Sigmoid colon (tissue), 4 donors: ENCODE data around the gene TJP1.

ENCODE experiments used
- POLR2A ChIP-seq, 2 donors: fragments of 450-650 bp; IDR thresholded peaks; one replicate each; pipeline ENCODE4 v1.6.1; 2016; ENCODE audit warnings: antibody characterized with exemption in 2 of 2, mild to moderate bottlenecking in 2 of 2, moderate library complexity in 2 of 2
- POLR2AphosphoS5 ChIP-seq, 4 donors: sonication (generic); formaldehyde crosslinking; IDR thresholded peaks; one replicate each; pipeline ENCODE4 v1.6.1; 2017; ENCODE audit warnings: antibody characterized with exemption in 4 of 4
- TF ChIP-seq, protein P1 (sequence below), 4 experiments: fragments of 450-650 bp in 3 of 4; fragments of 200-600 bp in 1 of 4; IDR thresholded peaks; one replicate each; pipeline ENCODE4 v1.5.1; 2016 to 2019; ENCODE audit warnings: antibody characterized with exemption in 4 of 4, mild to moderate bottlenecking in 3 of 4, moderate library complexity in 2 of 4

DNA sequence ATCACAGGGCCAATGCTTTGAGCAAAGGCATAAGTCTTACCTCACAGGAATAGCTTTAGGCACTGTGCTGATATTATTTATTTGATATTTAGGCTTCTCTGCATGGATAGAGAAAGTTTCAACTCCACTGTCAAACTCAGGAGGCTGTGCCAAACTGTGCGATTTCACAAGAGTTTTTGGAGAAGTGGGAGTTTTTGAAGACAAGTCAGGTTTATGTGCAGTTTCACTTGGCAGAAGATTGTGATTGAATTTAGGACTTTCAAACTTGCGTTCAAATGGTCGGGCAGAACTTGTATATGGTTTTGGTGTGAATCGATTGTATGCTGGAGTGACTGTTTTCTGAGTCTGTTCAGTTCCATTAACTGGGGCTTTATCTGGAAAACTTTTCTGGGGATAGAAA, 113.7 kb downstream of the TJP1 start:
- TF ChIP-seq, protein P1, sequence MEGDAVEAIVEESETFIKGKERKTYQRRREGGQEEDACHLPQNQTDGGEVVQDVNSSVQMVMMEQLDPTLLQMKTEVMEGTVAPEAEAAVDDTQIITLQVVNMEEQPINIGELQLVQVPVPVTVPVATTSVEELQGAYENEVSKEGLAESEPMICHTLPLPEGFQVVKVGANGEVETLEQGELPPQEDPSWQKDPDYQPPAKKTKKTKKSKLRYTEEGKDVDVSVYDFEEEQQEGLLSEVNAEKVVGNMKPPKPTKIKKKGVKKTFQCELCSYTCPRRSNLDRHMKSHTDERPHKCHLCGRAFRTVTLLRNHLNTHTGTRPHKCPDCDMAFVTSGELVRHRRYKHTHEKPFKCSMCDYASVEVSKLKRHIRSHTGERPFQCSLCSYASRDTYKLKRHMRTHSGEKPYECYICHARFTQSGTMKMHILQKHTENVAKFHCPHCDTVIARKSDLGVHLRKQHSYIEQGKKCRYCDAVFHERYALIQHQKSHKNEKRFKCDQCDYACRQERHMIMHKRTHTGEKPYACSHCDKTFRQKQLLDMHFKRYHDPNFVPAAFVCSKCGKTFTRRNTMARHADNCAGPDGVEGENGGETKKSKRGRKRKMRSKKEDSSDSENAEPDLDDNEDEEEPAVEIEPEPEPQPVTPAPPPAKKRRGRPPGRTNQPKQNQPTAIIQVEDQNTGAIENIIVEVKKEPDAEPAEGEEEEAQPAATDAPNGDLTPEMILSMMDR (IDR thresholded peaks at IDR 0.05) = no peak
- TF ChIP-seq POLR2AphosphoS5 (IDR thresholded peaks at IDR 0.05) (no peak), POLR2A (IDR thresholded peaks at IDR 0.05) (no peak)
